ENCODE measurements around the gene COQ8B. TPM values are rescaled to one million over a fixed set of nuclear protein-coding genes. Genes with fewer than 3 reads are reported as not detected.

Gene COQ8B
- total and polyA plus RNA-seq, 2 donors (not counting 1 experiment from before 2014, with no cell fraction given): 58.9 to 62.6 TPM

- no peaks in the 10 kb centered on the region for H4K20me1 ChIP-seq (ENCODE audit: control insufficient read depth, insufficient read depth, low read length, poor library complexity, severe bottlenecking)
- no peak for TF ChIP-seq EZH2 (IDR thresholded peaks at IDR 0.05; ENCODE audit: borderline replicate concordance, insufficient read depth, low read depth, low read length, poor library complexity, severe bottlenecking)
- TF ChIP-seq, protein P1, sequence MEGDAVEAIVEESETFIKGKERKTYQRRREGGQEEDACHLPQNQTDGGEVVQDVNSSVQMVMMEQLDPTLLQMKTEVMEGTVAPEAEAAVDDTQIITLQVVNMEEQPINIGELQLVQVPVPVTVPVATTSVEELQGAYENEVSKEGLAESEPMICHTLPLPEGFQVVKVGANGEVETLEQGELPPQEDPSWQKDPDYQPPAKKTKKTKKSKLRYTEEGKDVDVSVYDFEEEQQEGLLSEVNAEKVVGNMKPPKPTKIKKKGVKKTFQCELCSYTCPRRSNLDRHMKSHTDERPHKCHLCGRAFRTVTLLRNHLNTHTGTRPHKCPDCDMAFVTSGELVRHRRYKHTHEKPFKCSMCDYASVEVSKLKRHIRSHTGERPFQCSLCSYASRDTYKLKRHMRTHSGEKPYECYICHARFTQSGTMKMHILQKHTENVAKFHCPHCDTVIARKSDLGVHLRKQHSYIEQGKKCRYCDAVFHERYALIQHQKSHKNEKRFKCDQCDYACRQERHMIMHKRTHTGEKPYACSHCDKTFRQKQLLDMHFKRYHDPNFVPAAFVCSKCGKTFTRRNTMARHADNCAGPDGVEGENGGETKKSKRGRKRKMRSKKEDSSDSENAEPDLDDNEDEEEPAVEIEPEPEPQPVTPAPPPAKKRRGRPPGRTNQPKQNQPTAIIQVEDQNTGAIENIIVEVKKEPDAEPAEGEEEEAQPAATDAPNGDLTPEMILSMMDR (IDR thresholded peaks at IDR 0.05): peak; percentile 96
- ATAC-seq (ENCODE audit: low read depth) (peak; percentile 89), DNase-seq (peak; percentile 95)
- WGBS (ENCODE audit: insufficient coverage): under 1% methylated on average over 53 of the region's 60 CpGs
- peaks cover 11 to 15% of the 10 kb centered on the region in 2 donors for H3K4me1 ChIP-seq (ENCODE audit: control insufficient read depth in 2 of 2, insufficient read depth in 2 of 2, low read length in 2 of 2)
- Mint-ChIP-seq H3K27me3 (no peaks in the 10 kb centered on the region), H3K9me3 (ENCODE audit: insufficient read depth) (no peaks in the 10 kb centered on the region), H3K27ac (peak overlapping the region; percentile 94), H3K4me1 (peaks cover 19% of the 10 kb centered on the region), H3K4me3 (peak overlapping the region; percentile 89)
- no peaks in the 10 kb centered on the region for H3K36me3 ChIP-seq (replicated peaks in 1 of 2; ENCODE audit: control extremely low read depth in 1 of 2, control insufficient read depth in 1 of 2, extremely low read depth in 1 of 2, insufficient read depth in 2 of 2, low read length in 1 of 2)
- no peaks in the 10 kb centered on the region for H3K79me2 ChIP-seq (ENCODE audit: control insufficient read depth, insufficient read depth, low read length)
- POLR2A ChIA-PET: interaction anchor here (0.6 to 1.4 kb wide), 13 partner anchors 24 to 1595 kb away, joined by 3 to 21 read pairs (median 5); partner anchors contain the start of genes ACTMAP, COQ8B, EGLN2 and ITPKC
- peak overlapping the region; percentile 11 to 78 (median 67) for H3K4me3 ChIP-seq (ENCODE audit: control extremely low read depth in 1 of 5, extremely low read depth in 1 of 5, insufficient read depth in 1 of 5, low read depth in 2 of 5, low read length in 4 of 5)
- CTCF ChIA-PET: interaction anchor here (0.6 to 4.6 kb wide), 35 partner anchors 9 to 1895 kb away, joined by 3 to 117 read pairs (median 3); partner anchors contain the start of genes ACTMAP, COQ8B, EGLN2 and ITPKC
- H3K4me2 ChIP-seq (replicated peaks; ENCODE audit: low read depth, low read length, poor library complexity, severe bottlenecking): peak overlapping the region; percentile 98
- H2AFZ ChIP-seq (ENCODE audit: insufficient read depth, low read depth, low read length, poor library complexity, severe bottlenecking): peak overlapping the region; percentile 95
- peak overlapping the region; percentile 85 for H3K9ac ChIP-seq (ENCODE audit: low read length)
- peak overlapping the region; percentile 64 to 80 for H3K27ac ChIP-seq (ENCODE audit: low read length in 2 of 2)
- no peaks in the 10 kb centered on the region for H3K9me3 ChIP-seq (ENCODE audit: control extremely low read depth in 1 of 3, control insufficient read depth in 2 of 3, insufficient read depth in 1 of 3, low read length in 2 of 3)
- no peaks in the 10 kb centered on the region for H3K27me3 ChIP-seq (replicated peaks in 1 of 4; ENCODE audit: control extremely low read depth in 1 of 4, control insufficient read depth in 3 of 4, insufficient read depth in 4 of 4, low read length in 3 of 4)
- intact Hi-C loops (cut with micrococcal nuclease): loop anchor here (1.0 kb wide), 7 partner anchors 27 to 599 kb away; partner anchors contain the start of genes ACTMAP, ITPKC, NUMBL and RAB4B
Measured at GRCh38 chr19:40662925-40663694, 53.6 kb downstream of the COQ8B start.
